Ramos (cell line): ENCODE measurements around the gene C17orf107.

ENCODE experiments used
- in situ Hi-C: fragments of 300-500 bp; cut with MboI; formaldehyde crosslinking; loops from one replicate; pipeline ENCODE4 v1.14.3; 2022; ENCODE audit warnings: low sequenced_read_pairs; ENCODE audit not compliant: unreplicated experiment

The C17orf107 gene

GRCh38 chr17:4870855-4871254 is 28.5 kb upstream of the C17orf107 start:
- in situ Hi-C loops = no loop called here

- in situ Hi-C loops = no loop called here
These were observed 26.6 kb upstream of the C17orf107 start for GRCh38 chr17:4872786-4873185.

- in situ Hi-C loops = no loop called here
These were observed 22.2 kb upstream of the C17orf107 start for GRCh38 chr17:4877089-4877488.

- in situ Hi-C loops = no loop called here
These were observed 19.7 kb upstream of the C17orf107 start for GRCh38 chr17:4879601-4880000.

GRCh38 chr17:4880857-4881256 is 18.5 kb upstream of the C17orf107 start:
- in situ Hi-C loops = loop anchor here (10.0 kb wide), 1 partner anchor 296 kb away; the partner anchor contains the start of gene SMTNL2

GRCh38 chr17:4881761-4882555 is 17.4 kb upstream of the C17orf107 start:
- in situ Hi-C loops = loop anchor here (10.0 kb wide), 1 partner anchor 297 kb away; the partner anchor contains the start of gene SMTNL2

GRCh38 chr17:4884489-4884888 is 14.8 kb upstream of the C17orf107 start:
- in situ Hi-C loops = loop anchor here (10.0 kb wide), 1 partner anchor 300 kb away; the partner anchor contains the start of gene SMTNL2

GRCh38 chr17:4886830-4887229 is 12.5 kb upstream of the C17orf107 start:
- in situ Hi-C loops = loop anchor here (10.0 kb wide), 1 partner anchor 302 kb away; the partner anchor contains the start of gene SMTNL2

- in situ Hi-C loops = loop anchor here (10.0 kb wide), 1 partner anchor 303 kb away; the partner anchor contains the start of gene SMTNL2
These were observed 11.8 kb upstream of the C17orf107 start for GRCh38 chr17:4887581-4887980.

GRCh38 chr17:4891411-4892410 is 7.6 kb upstream of the C17orf107 start:
- in situ Hi-C loops = no loop called here

- in situ Hi-C loops = no loop called here
These were observed 6.7 kb upstream of the C17orf107 start for GRCh38 chr17:4892499-4893221.

- in situ Hi-C loops = no loop called here
These were observed 6.1 kb upstream of the C17orf107 start for GRCh38 chr17:4893272-4893671.

- in situ Hi-C loops = no loop called here
These were observed 5.4 kb upstream of the C17orf107 start for GRCh38 chr17:4893721-4894560.

- in situ Hi-C loops = no loop called here
These were observed 4.2 kb upstream of the C17orf107 start for GRCh38 chr17:4895121-4895520.

GRCh38 chr17:4895657-4896331 is 3.5 kb upstream of the C17orf107 start:
- in situ Hi-C loops = no loop called here

GRCh38 chr17:4896332-4897197 is 2.8 kb upstream of the C17orf107 start:
- in situ Hi-C loops = no loop called here

GRCh38 chr17:4897198-4897687 is 2.1 kb upstream of the C17orf107 start:
- in situ Hi-C loops = no loop called here
